ENCODE results near the gene ESYT1.
A peak's percentile ranks its signal among the peaks of the same experiment; 100 is the strongest.
"Not testable (repeated sequence)": the region's sequence is repeated elsewhere in the genome, so short reads cannot be mapped to it uniquely, and the experiment has no call there.

The ESYT1 gene

GRCh38 chr12:56104109-56104814, 23.8 kb upstream of the ESYT1 start, which contains the start of gene PA2G4:
Gene PA2G4, plus strand, starts transcription at chr12:56104559. Its CDS starts 179 bp downstream, at chr12:56104738.
- peak; percentile 94 to 99 for DNase-seq (ENCODE audit: low read depth in 2 of 2)

GRCh38 chr12:56104815-56105608, 23.1 kb upstream of the ESYT1 start:
- no peak for DNase-seq (ENCODE audit: low read depth in 2 of 2)

GRCh38 chr12:56105609-56105902, 22.5 kb upstream of the ESYT1 start:
- no peak for DNase-seq (ENCODE audit: low read depth in 2 of 2)

GRCh38 chr12:56107242-56107641, 20.8 kb upstream of the ESYT1 start:
- DNase-seq (ENCODE audit: low read depth in 2 of 2), result no peak

DNA sequence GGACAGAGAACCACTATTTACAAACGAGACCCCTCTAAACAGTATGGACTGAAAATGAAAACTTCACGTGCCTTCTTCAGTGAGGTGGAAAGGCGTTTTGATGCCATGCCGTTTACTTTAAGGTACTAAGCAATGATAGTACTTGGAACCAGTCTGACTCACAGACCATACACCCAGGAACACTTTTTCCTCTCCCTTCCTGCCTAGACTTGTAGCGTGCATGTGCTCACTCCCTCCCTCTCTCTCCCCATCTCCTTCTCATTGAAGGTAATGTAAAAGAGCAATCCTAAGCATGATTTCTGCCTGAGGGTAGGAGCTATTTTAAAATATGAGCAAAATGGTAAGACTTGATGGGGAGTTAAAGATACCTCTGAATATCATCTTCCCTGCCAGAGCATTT, 17.5 kb upstream of the ESYT1 start:
- no peak for DNase-seq (ENCODE audit: low read depth in 2 of 2)

DNA sequence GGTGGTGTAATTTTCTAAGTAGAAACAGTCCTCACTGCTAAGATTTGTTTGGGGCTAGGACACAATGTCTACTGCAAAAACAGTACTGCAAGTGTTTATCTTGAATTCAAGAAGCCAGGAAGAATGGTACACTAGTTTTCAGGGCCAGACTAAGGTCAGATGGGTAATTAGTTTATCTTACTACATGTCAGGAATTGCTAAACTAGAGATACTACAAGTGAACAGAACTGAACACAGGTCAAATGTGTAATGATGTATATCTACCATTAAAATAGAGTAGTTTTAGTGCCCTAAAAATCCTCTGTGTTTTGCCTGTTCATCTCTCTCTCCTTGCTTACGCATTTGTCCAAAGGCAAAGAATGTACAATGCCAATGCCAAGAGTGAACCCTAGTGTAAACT, 14.0 kb upstream of the ESYT1 start:
- DNase-seq (ENCODE audit: low read depth in 2 of 2), result no peak

DNA sequence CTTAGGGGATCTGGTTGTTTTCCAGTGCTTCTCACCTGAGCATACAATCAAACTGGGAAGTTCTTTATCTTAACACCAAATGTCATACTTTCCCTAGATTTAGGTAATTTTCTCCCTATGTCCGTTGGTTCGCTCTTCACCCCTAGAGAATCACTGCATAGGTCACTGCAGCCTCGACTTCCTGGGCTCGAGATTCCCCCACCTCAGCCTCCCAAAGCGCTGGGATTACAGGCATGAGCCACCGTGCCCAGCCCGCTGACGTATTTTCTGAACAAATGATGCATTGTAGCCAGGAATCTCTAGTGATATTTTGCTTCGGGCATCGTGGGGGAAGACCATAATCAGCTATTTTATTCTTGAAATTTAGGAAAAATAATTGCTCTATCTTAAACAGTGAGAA, 12.7 kb upstream of the ESYT1 start:
- DNase-seq (ENCODE audit: low read depth in 2 of 2), result no peak

DNA sequence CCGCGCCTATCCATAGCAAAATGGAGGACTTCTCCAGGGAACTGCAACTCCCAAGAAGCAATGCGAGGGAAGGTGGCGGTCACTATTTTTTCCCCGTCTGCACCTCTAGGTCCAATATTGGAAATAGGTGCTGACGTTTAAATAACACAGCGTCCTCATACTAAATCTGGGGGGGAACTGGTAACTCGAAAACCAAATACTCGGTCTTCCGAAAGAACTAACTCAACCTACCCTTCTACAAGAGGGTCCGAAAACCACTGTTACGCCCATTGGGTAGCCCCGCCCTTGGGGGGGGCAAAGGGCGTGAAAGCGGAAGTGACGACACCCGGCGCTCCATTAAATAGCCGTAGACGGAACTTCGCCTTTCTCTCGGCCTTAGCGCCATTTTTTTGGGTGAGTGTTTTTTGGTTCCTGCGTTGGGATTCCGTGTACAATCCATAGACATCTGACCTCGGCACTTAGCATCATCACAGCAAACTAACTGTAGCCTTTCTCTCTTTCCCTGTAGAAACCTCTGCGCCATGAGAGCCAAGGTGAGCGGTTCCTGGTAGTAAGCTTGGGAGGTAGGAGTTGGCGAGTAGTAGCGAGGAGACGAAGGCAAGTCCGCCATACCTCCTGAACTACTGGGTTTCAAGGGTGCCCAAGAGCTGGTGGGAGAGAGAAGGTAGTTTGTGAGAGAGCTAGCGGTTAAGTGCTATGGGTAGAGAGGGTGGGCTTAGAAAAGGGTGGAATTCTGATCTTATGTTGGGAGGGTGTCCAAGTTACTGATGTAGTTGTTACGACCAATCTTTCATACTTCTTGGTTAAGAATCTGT, 11.6 kb upstream of the ESYT1 start, which contains the start of gene RPL41:
Gene RPL41 (plus strand): TSS at position 367 of the 815 bp plus-strand sequence.
- peak; percentile 90 for DNase-seq (ENCODE audit: low read depth in 2 of 2)

GRCh38 chr12:56117082-56117706, 10.9 kb upstream of the ESYT1 start:
- DNase-seq (ENCODE audit: low read depth in 2 of 2), result not testable (repeated sequence)

GRCh38 chr12:56117778-56118687, 10.0 kb upstream of the ESYT1 start, which contains the start of gene ZC3H10:
Gene ZC3H10, plus strand, starts transcription at chr12:56118266. Its CDS starts 2,297 bp downstream, at chr12:56120563.
- peak; percentile 98 for DNase-seq (ENCODE audit: low read depth in 2 of 2)

GRCh38 chr12:56118688-56119357, 9.2 kb upstream of the ESYT1 start:
- no peak for DNase-seq (ENCODE audit: low read depth in 2 of 2)

DNA sequence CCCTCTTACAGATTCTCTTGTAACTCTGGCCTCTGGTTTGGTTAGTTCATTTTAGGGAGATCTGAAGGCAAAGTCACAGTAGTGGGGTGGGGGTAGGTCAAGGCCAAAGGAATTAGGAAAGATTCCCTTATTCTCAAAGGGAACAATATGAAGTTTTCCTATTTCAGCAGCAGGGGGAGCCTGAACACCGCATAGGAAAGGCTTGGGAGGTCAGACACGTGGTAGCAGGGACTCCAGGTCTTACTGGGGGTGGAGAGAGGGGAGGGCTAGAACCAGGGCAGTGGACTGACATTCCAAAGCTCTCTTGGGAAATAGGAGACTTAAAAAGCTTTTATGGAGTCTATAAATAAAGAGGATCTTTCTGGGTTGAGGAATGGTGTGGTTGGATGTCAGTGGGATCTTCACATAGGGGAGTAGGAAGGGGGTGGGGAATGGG, 8.7 kb upstream of the ESYT1 start:
- peak in 1 of 2 experiments; percentile 47 for DNase-seq (ENCODE audit: low read depth in 2 of 2)

GRCh38 chr12:56120158-56120846, 7.8 kb upstream of the ESYT1 start:
- DNase-seq (ENCODE audit: low read depth in 2 of 2), result no peak

DNA sequence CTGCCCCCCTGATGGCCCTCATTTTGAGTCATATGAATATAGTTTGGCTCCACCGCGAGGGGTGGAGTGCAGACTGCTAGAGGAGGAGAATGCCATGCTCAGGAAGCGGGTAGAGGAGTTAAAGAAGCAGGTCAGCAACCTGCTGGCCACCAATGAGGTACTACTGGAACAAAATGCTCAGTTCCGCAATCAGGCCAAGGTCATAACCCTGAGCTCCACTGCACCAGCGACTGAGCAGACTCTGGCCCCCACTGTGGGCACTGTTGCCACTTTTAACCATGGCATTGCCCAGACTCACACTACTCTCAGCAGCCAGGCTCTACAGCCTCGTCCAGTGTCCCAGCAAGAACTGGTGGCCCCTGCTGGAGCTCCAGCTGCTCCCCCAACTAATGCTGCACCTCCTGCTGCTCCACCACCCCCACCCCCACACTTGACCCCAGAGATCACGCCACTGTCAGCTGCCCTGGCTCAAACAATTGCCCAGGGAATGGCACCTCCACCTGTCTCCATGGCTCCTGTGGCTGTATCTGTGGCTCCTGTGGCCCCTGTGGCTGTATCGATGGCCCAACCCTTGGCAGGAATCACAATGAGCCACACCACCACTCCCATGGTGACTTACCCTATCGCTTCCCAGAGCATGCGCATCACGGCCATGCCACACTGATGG, 6.7 kb upstream of the ESYT1 start:
- DNase-seq (ENCODE audit: low read depth in 2 of 2), result no peak

- no peak for DNase-seq (ENCODE audit: low read depth in 2 of 2)
These were observed 5.4 kb upstream of the ESYT1 start for GRCh38 chr12:56122637-56123036.

DNA sequence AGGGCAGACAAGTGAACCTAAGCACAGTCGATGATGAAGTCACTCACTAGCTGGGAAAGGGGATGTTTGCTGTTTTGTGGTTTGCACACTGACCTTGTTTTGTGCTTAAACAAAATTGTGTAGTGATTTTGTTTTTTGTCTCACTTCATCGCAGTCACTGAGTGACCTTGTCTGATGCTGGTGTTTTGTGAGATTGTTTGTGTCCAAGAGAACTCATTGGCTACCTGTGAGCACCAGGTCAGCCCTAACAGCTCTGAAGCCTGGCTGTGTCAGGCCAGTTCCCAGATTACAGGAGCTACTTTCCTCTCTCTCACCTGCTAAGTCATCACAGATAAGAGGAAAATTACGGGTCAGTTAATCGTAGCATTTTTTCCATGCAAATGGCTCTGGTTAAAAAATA, 3.9 kb upstream of the ESYT1 start:
- DNase-seq (ENCODE audit: low read depth in 2 of 2), result no peak

DNA sequence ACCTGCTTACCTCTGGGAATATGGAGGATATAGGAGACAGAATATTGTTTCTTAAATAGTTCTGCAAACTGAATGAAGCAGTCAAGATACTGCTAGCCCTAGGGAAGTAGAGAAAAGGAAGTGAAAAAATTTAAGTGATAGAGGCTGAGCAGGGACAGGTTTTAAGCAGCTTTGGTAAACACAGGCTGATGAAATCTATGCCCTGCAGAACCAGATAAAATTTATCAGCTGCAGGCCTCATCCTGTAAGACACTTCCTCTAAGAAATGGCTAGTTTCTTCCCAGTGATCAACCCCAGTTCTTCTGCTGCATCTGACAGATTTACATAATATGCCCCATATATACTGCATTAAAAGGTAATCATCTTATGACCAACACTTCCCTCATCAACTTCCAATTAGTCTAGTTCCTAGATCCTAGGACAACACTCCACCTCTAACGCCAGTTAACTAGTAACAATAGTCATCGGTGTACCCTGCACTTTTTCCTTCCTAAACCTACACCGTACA, 1.3 kb upstream of the ESYT1 start:
- DNase-seq (ENCODE audit: low read depth in 2 of 2), result no peak

- no peak for DNase-seq (ENCODE audit: low read depth in 2 of 2)
These were observed 581 bp upstream of the ESYT1 start for GRCh38 chr12:56127485-56127887.
